NOMO-1 treated with DMSO at 0.1 percent for 48 hours (cell line): ENCODE data around the gene APOA1.
A peak's percentile ranks its signal among the peaks of the same experiment; 100 is the strongest.

Source experiments
- DNase-seq: peaks from one replicate; lab custom pipeline; 2025; ENCODE audit not compliant: unreplicated experiment; lab: John Stamatoyannopoulos, UW

APOA1 gene

GRCh38 chr11:116791813-116792143 lies 45.6 kb downstream of the APOA1 start, which contains the start of gene APOA5:
TSS of gene APOA5 (minus strand) at chr11:116791879. CDS start at chr11:116791860, 19 bp downstream.
- DNase-seq: no peak

GRCh38 chr11:116791002-116791812 lies 46.2 kb downstream of the APOA1 start:
- peak; percentile 50 for DNase-seq

DNA sequence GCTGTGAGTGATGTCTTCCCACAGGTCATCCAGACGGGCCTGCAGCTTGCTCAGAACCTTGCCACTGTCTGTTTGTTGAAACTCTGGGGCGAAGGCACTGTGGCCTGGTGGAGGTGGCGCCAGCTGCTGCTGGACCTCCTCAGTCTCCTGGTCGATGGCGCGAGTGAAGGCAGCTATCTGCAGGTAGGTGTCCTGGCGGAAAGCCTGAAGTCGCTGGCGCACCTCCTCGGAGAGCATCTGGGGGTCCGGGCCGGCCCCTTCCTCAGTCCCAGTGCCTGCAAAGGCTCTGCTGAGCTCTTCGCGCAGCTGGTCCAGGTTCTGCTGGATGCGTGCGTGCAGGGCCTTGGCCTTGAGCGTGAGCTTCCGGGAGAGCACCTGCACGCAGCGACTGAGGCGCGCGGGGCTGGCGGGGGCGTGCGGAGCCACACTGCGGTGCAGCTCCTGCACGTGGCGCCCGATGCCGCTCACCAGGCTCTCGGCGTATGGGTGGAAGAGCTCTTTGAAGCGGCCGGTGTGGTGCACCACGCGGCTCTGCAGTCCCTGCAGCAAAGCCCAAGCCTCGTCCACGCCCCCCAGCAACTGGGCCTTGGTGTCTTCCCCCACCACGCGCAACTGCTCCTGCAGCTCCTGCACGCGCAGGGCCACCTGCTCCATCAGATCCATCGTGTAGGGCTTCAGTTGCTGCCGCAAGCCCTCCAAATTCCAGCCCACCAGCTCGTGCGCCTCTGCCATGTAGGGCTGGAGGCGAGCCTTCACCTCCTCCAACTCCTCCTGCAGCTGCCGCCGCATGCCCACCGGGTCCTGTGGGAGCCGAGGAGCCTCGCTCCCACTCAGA lies 47.0 kb downstream of the APOA1 start:
- DNase-seq: no peak

- no peak for DNase-seq
Observed at GRCh38 chr11:116788975-116789374, 48.4 kb downstream of the APOA1 start.

- no peak for DNase-seq
Observed at GRCh38 chr11:116788534-116788933, 48.9 kb downstream of the APOA1 start.

GRCh38 chr11:116787786-116788486 lies 49.5 kb downstream of the APOA1 start, which contains the start of gene ZPR1:
TSS of gene ZPR1 (minus strand) at chr11:116788023. CDS start at chr11:116787990, 33 bp downstream.
- DNase-seq: peak; percentile 70

GRCh38 chr11:116787436-116787785 lies 50.0 kb downstream of the APOA1 start:
- no peak for DNase-seq

- DNase-seq: no peak
Observed at GRCh38 chr11:116786966-116787365, 50.5 kb downstream of the APOA1 start.

DNA sequence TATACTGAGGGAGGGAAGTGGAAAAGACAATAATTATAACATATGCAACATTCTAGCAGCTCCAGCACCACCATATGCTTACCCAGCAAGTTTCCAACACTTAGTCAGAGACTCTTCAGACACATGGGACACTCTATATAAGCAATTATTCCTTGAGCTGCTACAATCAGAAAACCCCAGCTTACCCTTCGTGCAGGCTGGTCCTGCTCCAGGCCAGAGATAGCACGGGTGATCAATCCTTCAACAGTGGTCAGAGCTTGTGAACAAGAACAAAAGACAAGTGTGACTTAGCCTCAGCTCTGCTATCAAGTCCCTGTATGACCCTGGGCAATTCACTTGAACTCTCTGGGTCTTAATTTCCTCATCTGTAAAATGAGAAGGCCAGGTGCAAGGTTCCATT lies 51.1 kb downstream of the APOA1 start:
- no peak for DNase-seq
